Measurements from ENCODE around the gene HOXA2. TPM values are rescaled to one million over a fixed set of nuclear protein-coding genes. Genes with fewer than 3 reads are reported as not detected.

HOXA2 gene
- total RNA-seq, 1 experiment from 2014 or later: 3.2 TPM

DNA sequence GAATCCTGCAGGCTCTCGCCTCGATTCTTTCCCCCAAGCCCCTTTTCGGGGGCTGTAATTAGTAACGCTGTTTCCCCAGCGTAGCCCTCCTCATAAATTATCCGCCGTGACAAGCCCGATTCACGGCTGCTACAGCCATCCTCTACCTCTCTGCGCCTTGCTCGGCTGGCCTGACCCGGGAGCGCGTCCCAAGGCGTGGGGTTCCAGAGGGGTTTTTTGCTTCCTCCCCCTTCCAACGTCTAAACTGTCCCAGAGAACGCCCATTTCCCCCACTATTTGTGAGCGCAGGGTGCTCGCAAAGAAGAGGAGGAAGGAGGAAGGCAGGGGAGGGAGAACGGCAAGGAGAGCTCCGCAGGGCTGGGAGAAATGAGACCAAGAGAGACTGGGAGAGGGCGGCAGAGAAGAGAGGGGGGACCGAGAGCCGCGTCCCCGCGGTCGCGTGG lies 40.1 kb upstream of the HOXA2 start:
- no peak overlapping the region for H3K4me3 Mint-ChIP-seq (ENCODE audit: low read depth, unreplicated experiment)
- no peak overlapping the region for H3K27ac Mint-ChIP-seq (ENCODE audit: unreplicated experiment)
- no TSS peak for BruUV-seq (replicated peaks)
- CTCF ChIA-PET: no interaction called here
- H3K36me3 Mint-ChIP-seq (ENCODE audit: insufficient read depth, unreplicated experiment): no peaks in the 10 kb centered on the region
- no peaks in the 10 kb centered on the region for H3K9me3 Mint-ChIP-seq (ENCODE audit: low read depth, unreplicated experiment)
- DNase-seq: no peak
- intact Hi-C loops (cut with micrococcal nuclease; ENCODE audit: unreplicated experiment): no loop called here
- peaks cover 6% of the 10 kb centered on the region for H3K4me1 Mint-ChIP-seq (ENCODE audit: low read depth, unreplicated experiment)
- no peaks in the 10 kb centered on the region for H3K27me3 Mint-ChIP-seq (ENCODE audit: unreplicated experiment)
- no peak for TF ChIP-seq CTCF (IDR thresholded peaks at IDR 0.05; ENCODE audit: unreplicated experiment)

GRCh38 chr7:27141923-27142579 lies 39.6 kb upstream of the HOXA2 start:
- Mint-ChIP-seq H3K27me3 (ENCODE audit: unreplicated experiment) (no peaks in the 10 kb centered on the region), H3K27ac (ENCODE audit: unreplicated experiment) (no peak overlapping the region), H3K36me3 (ENCODE audit: insufficient read depth, unreplicated experiment) (no peaks in the 10 kb centered on the region), H3K4me1 (ENCODE audit: low read depth, unreplicated experiment) (peaks cover 10% of the 10 kb centered on the region), H3K4me3 (ENCODE audit: low read depth, unreplicated experiment) (no peak overlapping the region), H3K9me3 (ENCODE audit: low read depth, unreplicated experiment) (no peaks in the 10 kb centered on the region)
- DNase-seq: no peak
- no TSS peak for BruUV-seq (replicated peaks)
- intact Hi-C loops (cut with micrococcal nuclease; ENCODE audit: unreplicated experiment): no loop called here
- CTCF ChIA-PET: no interaction called here
- no peak for TF ChIP-seq CTCF (IDR thresholded peaks at IDR 0.05; ENCODE audit: unreplicated experiment)

DNA sequence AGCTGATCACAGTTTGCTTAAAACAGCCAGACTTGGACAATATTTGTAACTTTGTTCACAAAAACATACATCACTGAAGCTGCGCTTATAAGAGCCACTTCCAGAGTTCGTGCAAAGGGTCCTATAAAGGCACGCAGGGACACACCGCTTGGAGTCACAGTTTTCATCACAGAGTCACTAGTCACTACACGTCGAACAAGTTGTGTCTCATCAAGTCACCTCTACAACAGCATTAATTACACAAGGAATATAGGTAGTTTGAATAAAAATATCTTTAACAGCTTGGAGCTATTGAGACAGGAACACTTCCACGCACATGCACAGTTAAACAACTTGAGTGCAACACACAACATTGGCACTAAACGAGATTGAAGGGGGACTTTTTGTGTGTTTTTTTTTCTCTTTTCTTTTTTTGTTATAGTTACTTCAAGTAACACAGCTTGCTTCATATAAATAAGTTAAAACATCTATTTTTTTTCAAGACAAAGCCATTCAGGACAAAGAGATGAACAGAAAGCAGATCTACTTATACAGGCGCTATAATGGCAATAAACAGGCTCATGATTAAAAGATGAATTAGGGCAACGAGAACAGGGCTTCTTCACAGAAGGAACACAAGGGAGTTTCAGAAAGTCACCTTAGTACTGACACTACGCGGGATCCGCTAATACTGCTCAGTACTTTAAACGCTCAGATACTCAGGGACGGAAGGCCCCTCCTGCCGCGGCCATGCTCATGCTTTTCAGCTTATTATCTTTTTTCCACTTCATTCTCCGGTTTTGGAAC lies 38.8 kb upstream of the HOXA2 start:
- Mint-ChIP-seq H3K27me3 (ENCODE audit: unreplicated experiment) (no peaks in the 10 kb centered on the region), H3K27ac (ENCODE audit: unreplicated experiment) (no peak overlapping the region), H3K9me3 (ENCODE audit: low read depth, unreplicated experiment) (no peaks in the 10 kb centered on the region), H3K4me1 (ENCODE audit: low read depth, unreplicated experiment) (peaks cover 13% of the 10 kb centered on the region), H3K36me3 (ENCODE audit: insufficient read depth, unreplicated experiment) (no peaks in the 10 kb centered on the region), H3K4me3 (ENCODE audit: low read depth, unreplicated experiment) (no peak overlapping the region)
- no peak for TF ChIP-seq CTCF (IDR thresholded peaks at IDR 0.05; ENCODE audit: unreplicated experiment)
- intact Hi-C loops (cut with micrococcal nuclease; ENCODE audit: unreplicated experiment): no loop called here
- no TSS peak for BruUV-seq (replicated peaks)
- CTCF ChIA-PET: interaction anchor here (0.6 to 0.7 kb wide), 2 partner anchors 89 to 358 kb away, joined by 5 to 6 read pairs; no protein-coding TSS in a partner anchor
- DNase-seq: no peak

DNA sequence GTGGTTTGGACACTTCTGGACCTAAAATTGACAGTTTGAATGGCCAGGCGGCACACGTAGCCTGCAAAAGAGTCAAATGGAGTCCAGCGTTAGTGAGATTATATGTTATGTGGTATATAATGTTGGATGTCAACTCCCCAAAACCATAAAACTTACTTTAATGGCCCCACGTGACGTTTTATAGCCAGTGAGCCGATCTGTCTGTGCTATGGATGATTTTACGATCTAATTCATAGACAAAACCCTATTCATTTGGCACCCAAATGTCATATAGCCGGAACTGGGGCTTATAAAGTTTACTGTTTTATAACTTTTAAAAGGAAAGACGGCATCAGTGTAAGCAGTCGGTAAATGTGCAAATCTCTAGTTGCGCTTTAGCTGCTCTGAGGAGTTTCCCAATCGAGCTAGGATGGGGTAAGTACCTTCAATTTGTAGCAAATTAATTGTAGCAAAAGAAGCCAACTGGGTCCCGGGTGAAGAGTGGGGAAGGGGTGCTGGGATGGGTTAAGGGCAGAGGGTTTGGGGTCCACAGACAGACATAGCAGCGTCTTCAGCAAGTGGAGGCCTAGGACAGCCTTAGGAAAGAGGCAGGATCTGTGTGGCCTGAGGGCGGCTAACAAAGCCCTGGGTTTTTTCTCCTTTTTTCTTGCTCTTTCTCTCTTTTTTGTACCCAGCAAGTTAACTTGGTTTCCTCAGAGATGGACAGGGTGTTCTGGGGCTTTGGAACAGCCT lies 37.8 kb upstream of the HOXA2 start:
- peaks cover 4% of the 10 kb centered on the region for H3K36me3 Mint-ChIP-seq (ENCODE audit: insufficient read depth, unreplicated experiment)
- BruUV-seq (replicated peaks): no TSS peak
- DNase-seq: no peak
- intact Hi-C loops (cut with micrococcal nuclease; ENCODE audit: unreplicated experiment): no loop called here
- no peaks in the 10 kb centered on the region for H3K9me3 Mint-ChIP-seq (ENCODE audit: low read depth, unreplicated experiment)
- TF ChIP-seq CTCF (IDR thresholded peaks at IDR 0.05; ENCODE audit: unreplicated experiment): no peak
- CTCF ChIA-PET: interaction anchor here (0.7 kb wide), 1 partner anchor 88 kb away, joined by 6 read pairs; no protein-coding TSS in a partner anchor
- no peak overlapping the region for H3K27ac Mint-ChIP-seq (ENCODE audit: unreplicated experiment)
- H3K4me1 Mint-ChIP-seq (ENCODE audit: low read depth, unreplicated experiment): peaks cover 23% of the 10 kb centered on the region
- H3K4me3 Mint-ChIP-seq (ENCODE audit: low read depth, unreplicated experiment): no peak overlapping the region
- H3K27me3 Mint-ChIP-seq (ENCODE audit: unreplicated experiment): no peaks in the 10 kb centered on the region

Measured in Calu3 (cell line).